Thoracic aorta (tissue), 2 donors: Measurements from ENCODE around the gene GPS1. TPM values are rescaled to one million over a fixed set of nuclear protein-coding genes. Genes with fewer than 3 reads are reported as not detected.

Experiments
- ATAC-seq: fragments of 150-250 bp; one replicate; pipeline ENCODE4 v1.8.0; 2017; ENCODE audit warnings: low read depth; ENCODE audit not compliant: insufficient number of reproducible peaks, low FRiP score
- DNase-seq: peaks from one replicate; pipeline ENCODE4 v3.0.0-alpha.2; 2020; ENCODE audit warnings: low spot score
- H3K27ac ChIP-seq, 2 donors: fragments of 200-600 bp; sonication (generic); 1 replicate in 1 of 2; 2 replicates in 1 of 2; pipeline ENCODE4 v1.5.1; 2016; ENCODE audit warnings: mild to moderate bottlenecking in 2 of 2, moderate library complexity in 2 of 2
- H3K27me3 ChIP-seq: fragments of 200-600 bp; sonication (generic); replicated peaks from 2 replicates; pipeline ENCODE4 v1.6.0; 2016; ENCODE audit warnings: mild to moderate bottlenecking; ENCODE audit not compliant: insufficient read depth
- H3K36me3 ChIP-seq: fragments of 200-600 bp; sonication (generic); one replicate; pipeline ENCODE4 v1.5.1; 2016
- H3K4me1 ChIP-seq, 2 donors: fragments of 200-600 bp; sonication (generic); 1 replicate in 1 of 2; 2 replicates in 1 of 2; pipeline versions ENCODE4 v1.5.1 to v1.6.0; 2016; ENCODE audit warnings: low read depth in 2 of 2, mild to moderate bottlenecking in 1 of 2; ENCODE audit not compliant: control insufficient read depth in 1 of 2
- H3K4me3 ChIP-seq: fragments of 200-600 bp; sonication (generic); 2 replicates; pipeline ENCODE4 v1.5.1; 2016; ENCODE audit warnings: mild to moderate bottlenecking
- H3K9me3 ChIP-seq: fragments of 200-600 bp; sonication (generic); 2 replicates; pipeline ENCODE4 v1.5.1; 2016
- CTCF ChIP-seq: fragments of 200-600 bp; sonication (generic); IDR thresholded peaks from one replicate; pipeline ENCODE4 v1.5.1; 2019; ENCODE audit warnings: antibody characterized with exemption
- total RNA-seq, 2 donors: library from RNA; depleted of rRNA; stranded (reverse); fragments of >200 nt; gene quantifications; one replicate each; pipeline versions ENCODE4 v1.1.0 to v1.2.3, GENCODE V29; 2016

The GPS1 gene
- total RNA-seq, 2 donors from 2014 or later: 43.2 to 91.9 TPM

- no peak overlapping the region for H3K27ac ChIP-seq
- ATAC-seq (no peak), DNase-seq (no peak)
- H3K4me3 ChIP-seq: no peak overlapping the region
- no peaks in the 10 kb centered on the region for H3K9me3 ChIP-seq
- no peaks in the 10 kb centered on the region for H3K27me3 ChIP-seq
- H3K4me1 ChIP-seq: peaks cover 15 to 20% of the 10 kb centered on the region in 2 donors
- TF ChIP-seq CTCF: no peak
- peaks cover 27% of the 10 kb centered on the region for H3K36me3 ChIP-seq
Measured at GRCh38 chr17:82062076-82062983, 10.6 kb downstream of the GPS1 start.

GRCh38 chr17:82062984-82063368 lies 11.3 kb downstream of the GPS1 start:
- Histone ChIP-seq H3K4me3 (no peak overlapping the region), H3K4me1 (peaks cover 15 to 20% of the 10 kb centered on the region in 2 donors), H3K36me3 (peaks cover 20% of the 10 kb centered on the region), H3K27me3 (no peaks in the 10 kb centered on the region), H3K27ac (no peak overlapping the region), H3K9me3 (no peaks in the 10 kb centered on the region)
- ATAC-seq (no peak), DNase-seq (no peak)
- no peak for TF ChIP-seq CTCF

GRCh38 chr17:82063424-82064415 lies 12.0 kb downstream of the GPS1 start:
- Histone ChIP-seq H3K27ac (no peak overlapping the region), H3K36me3 (peaks cover 20% of the 10 kb centered on the region), H3K4me3 (no peak overlapping the region), H3K9me3 (no peaks in the 10 kb centered on the region), H3K4me1 (peaks cover 15 to 20% of the 10 kb centered on the region in 2 donors), H3K27me3 (no peaks in the 10 kb centered on the region)
- DNase-seq (no peak), ATAC-seq (no peak)
- TF ChIP-seq CTCF: no peak

- no peak for TF ChIP-seq CTCF
- no peak for ATAC-seq
Measured at GRCh38 chr17:82064433-82065192, 12.9 kb downstream of the GPS1 start.

More at GRCh38 chr17:82064433-82065192, 12.9 kb downstream of the GPS1 start:
- H3K9me3 ChIP-seq: no peaks in the 10 kb centered on the region
- no peak for DNase-seq
- peaks cover 20% of the 10 kb centered on the region for H3K36me3 ChIP-seq
- peaks cover 15 to 20% of the 10 kb centered on the region in 2 donors for H3K4me1 ChIP-seq
- peak overlapping the region; percentile 69 to 80 for H3K27ac ChIP-seq
- peak overlapping the region; percentile 93 for H3K4me3 ChIP-seq
- H3K27me3 ChIP-seq: no peaks in the 10 kb centered on the region
